ENCODE results near the gene ZNF485.

Gene ZNF485

GRCh38 chr10:43605850-43606322 lies 352 bp upstream of the ZNF485 start:
- no peak for TF ChIP-seq POLR2AphosphoS5 (IDR thresholded peaks at IDR 0.05; ENCODE audit: low read depth)
- TF ChIP-seq GABPA (IDR thresholded peaks at IDR 0.05; ENCODE audit: low read depth), result no peak
- TF ChIP-seq SPI1 (IDR thresholded peaks at IDR 0.05; ENCODE audit: borderline replicate concordance, low read depth), result no peak
- no peak for TF ChIP-seq REST (IDR thresholded peaks at IDR 0.05; ENCODE audit: insufficient replicate concordance, low read depth)
- TF ChIP-seq CTCF (IDR thresholded peaks at IDR 0.05; ENCODE audit: insufficient read depth, low read length), result no peak
- H3K27ac ChIP-seq (replicated peaks), result no peak overlapping the region; the same call in 1 of the 2 replicates

GRCh38 chr10:43607199-43607573 lies 948 bp downstream of the ZNF485 start:
- H3K27me3 ChIP-seq (ENCODE audit: insufficient read depth, poor library complexity, severe bottlenecking), result no peaks in the 10 kb centered on the region
- DNase-seq (ENCODE audit: low read depth in 1 of 2, low spot score in 1 of 2), result no peak
- no peak overlapping the region for H3K27ac ChIP-seq (replicated peaks)
- H3K4me3 ChIP-seq (replicated peaks; ENCODE audit: insufficient read depth, low read length), result no peak overlapping the region
- TF ChIP-seq SPI1 (IDR thresholded peaks at IDR 0.05; ENCODE audit: borderline replicate concordance, low read depth) (no peak), GABPA (IDR thresholded peaks at IDR 0.05; ENCODE audit: low read depth) (no peak), CTCF (IDR thresholded peaks at IDR 0.05; ENCODE audit: insufficient read depth, low read length) (no peak), REST (IDR thresholded peaks at IDR 0.05; ENCODE audit: insufficient replicate concordance, low read depth) (no peak), POLR2AphosphoS5 (IDR thresholded peaks at IDR 0.05; ENCODE audit: low read depth) (no peak)

More at GRCh38 chr10:43605850-43606322, 352 bp upstream of the ZNF485 start:
- no peak for DNase-seq (ENCODE audit: low read depth in 1 of 2, low spot score in 1 of 2)
- H3K27me3 ChIP-seq (ENCODE audit: insufficient read depth, poor library complexity, severe bottlenecking), result no peaks in the 10 kb centered on the region
- H3K4me3 ChIP-seq (replicated peaks; ENCODE audit: insufficient read depth, low read length), result no peak overlapping the region

GRCh38 chr10:43610636-43611035 lies 4.4 kb downstream of the ZNF485 start:
- no peak overlapping the region for H3K27ac ChIP-seq (replicated peaks)
- DNase-seq (ENCODE audit: low read depth in 1 of 2, low spot score in 1 of 2), result no peak
- no peak for TF ChIP-seq POLR2AphosphoS5 (IDR thresholded peaks at IDR 0.05; ENCODE audit: low read depth)
- TF ChIP-seq REST (IDR thresholded peaks at IDR 0.05; ENCODE audit: insufficient replicate concordance, low read depth), result no peak
- no peak for TF ChIP-seq SPI1 (IDR thresholded peaks at IDR 0.05; ENCODE audit: borderline replicate concordance, low read depth)
- TF ChIP-seq GABPA (IDR thresholded peaks at IDR 0.05; ENCODE audit: low read depth), result no peak
- TF ChIP-seq CTCF (IDR thresholded peaks at IDR 0.05; ENCODE audit: insufficient read depth, low read length), result no peak
- no peak overlapping the region for H3K4me3 ChIP-seq (replicated peaks; ENCODE audit: insufficient read depth, low read length)
- H3K27me3 ChIP-seq (ENCODE audit: insufficient read depth, poor library complexity, severe bottlenecking), result no peaks in the 10 kb centered on the region

Measured in HL-60 (cell line).